H9 (cell line): Measurements from ENCODE around the gene ACBD3. TPM values are rescaled to one million over a fixed set of nuclear protein-coding genes. Genes with fewer than 3 reads are reported as not detected.

ENCODE experiments used
- DNase-seq: peaks from one replicate; pipeline ENCODE4 v3.0.0-alpha.2; 2017
- H2AFZ ChIP-seq: one replicate; pipeline ENCODE4 v1.6.1; 2013; ENCODE audit warnings: mild to moderate bottlenecking, low read length, control low read depth, moderate library complexity
- H2AK5ac ChIP-seq: 2 replicates; pipeline ENCODE4 v1.6.1; 2013; ENCODE audit warnings: low read length, control low read depth, mixed read lengths; ENCODE audit not compliant: insufficient read length
- H2BK120ac ChIP-seq: one replicate; pipeline ENCODE4 v1.6.1; 2013; ENCODE audit warnings: low read depth, mild to moderate bottlenecking, low read length, control low read depth, inconsistent platforms; ENCODE audit not compliant: poor library complexity, severe bottlenecking
- H2BK12ac ChIP-seq: 2 replicates; pipeline ENCODE4 v1.6.1; 2013; ENCODE audit warnings: low read length, control low read depth, mixed read lengths, low read depth; ENCODE audit not compliant: insufficient read length
- H2BK15ac ChIP-seq: 2 replicates; pipeline ENCODE4 v1.6.1; 2013; ENCODE audit warnings: low read depth, low read length, control low read depth
- H2BK20ac ChIP-seq: one replicate; pipeline ENCODE4 v1.6.1; 2013; ENCODE audit warnings: low read depth, mild to moderate bottlenecking, low read length, control low read depth, inconsistent platforms; ENCODE audit not compliant: poor library complexity, severe bottlenecking
- H2BK5ac ChIP-seq: 2 replicates; pipeline ENCODE4 v1.6.1; 2013; ENCODE audit warnings: low read length, control low read depth, mixed read lengths; ENCODE audit not compliant: insufficient read length
- H3K14ac ChIP-seq: 2 replicates; pipeline ENCODE4 v1.6.1; 2013; ENCODE audit warnings: low read length, control low read depth; ENCODE audit not compliant: insufficient read depth
- H3K18ac ChIP-seq: 2 replicates; pipeline ENCODE4 v1.6.1; 2013; ENCODE audit warnings: low read depth, mild to moderate bottlenecking, mixed read lengths, low read length, control low read depth; ENCODE audit not compliant: insufficient read length
- H3K23ac ChIP-seq: 2 replicates; pipeline ENCODE4 v1.6.1; 2013; ENCODE audit warnings: low read length, control low read depth, mixed read lengths, low read depth; ENCODE audit not compliant: insufficient read length
- H3K23me2 ChIP-seq: 2 replicates; pipeline ENCODE4 v1.6.1; 2013; ENCODE audit warnings: low read depth, mild to moderate bottlenecking, mixed read lengths, low read length, control low read depth; ENCODE audit not compliant: insufficient read length, poor library complexity, severe bottlenecking
- H3K27ac ChIP-seq: 2 replicates; pipeline ENCODE4 v1.5.1; 2013; ENCODE audit warnings: low read length, control low read depth, mixed read lengths, low read depth; ENCODE audit not compliant: insufficient read length
- H3K27me3 ChIP-seq: 2 replicates; pipeline ENCODE4 v1.6.1; 2013; ENCODE audit warnings: low read length, control low read depth, inconsistent platforms; ENCODE audit not compliant: insufficient read depth
- H3K4ac ChIP-seq: 2 replicates; pipeline ENCODE4 v1.6.1; 2013; ENCODE audit warnings: low read depth, mild to moderate bottlenecking, control low read depth, inconsistent platforms, low read length, moderate library complexity
- H3K4me1 ChIP-seq: 2 replicates; pipeline ENCODE4 v1.6.1; 2013; ENCODE audit warnings: low read length, control low read depth, inconsistent platforms; ENCODE audit not compliant: insufficient read depth
- H3K4me2 ChIP-seq: 2 replicates; pipeline ENCODE4 v1.6.1; 2013; ENCODE audit warnings: low read length, control low read depth, mixed read lengths; ENCODE audit not compliant: insufficient read length, insufficient read depth
- H3K56ac ChIP-seq: 2 replicates; pipeline ENCODE4 v1.6.1; 2013; ENCODE audit warnings: low read depth, mild to moderate bottlenecking, mixed read lengths, low read length, control low read depth; ENCODE audit not compliant: insufficient read length
- H3K79me1 ChIP-seq: 2 replicates; pipeline ENCODE4 v1.6.1; 2013; ENCODE audit warnings: low read depth, mild to moderate bottlenecking, moderate library complexity, low read length, control low read depth, inconsistent platforms; ENCODE audit not compliant: insufficient read depth, poor library complexity, severe bottlenecking
- H3K79me2 ChIP-seq: 2 replicates; pipeline ENCODE4 v1.6.1; 2013; ENCODE audit warnings: low read length, control low read depth, inconsistent platforms; ENCODE audit not compliant: insufficient read depth
- H3K9ac ChIP-seq: 2 replicates; pipeline ENCODE4 v1.6.1; 2013; ENCODE audit warnings: low read length, control low read depth, mixed read lengths; ENCODE audit not compliant: insufficient read length; ENCODE audit errors: extremely low read depth
- H3K9me3 ChIP-seq: one replicate; pipeline ENCODE4 v1.6.1; 2013; ENCODE audit warnings: low read depth, low read length, inconsistent platforms; ENCODE audit not compliant: control insufficient read depth
- H3T11ph ChIP-seq: one replicate; pipeline ENCODE4 v1.6.1; 2013; ENCODE audit warnings: mild to moderate bottlenecking, low read length, control low read depth, inconsistent platforms
- H4K20me1 ChIP-seq: one replicate; pipeline ENCODE4 v1.6.1; 2013; ENCODE audit not compliant: control insufficient read depth, insufficient read length, insufficient read depth
- H4K5ac ChIP-seq: 2 replicates; pipeline ENCODE4 v1.6.1; 2013; ENCODE audit warnings: low read depth, mild to moderate bottlenecking, mixed read lengths, low read length, control low read depth; ENCODE audit not compliant: insufficient read length
- H4K8ac ChIP-seq: replicated peaks from 2 replicates; pipeline ENCODE4 v1.6.1; 2013; ENCODE audit warnings: low read length, control low read depth, mixed read lengths, low read depth; ENCODE audit not compliant: insufficient read length
- H4K91ac ChIP-seq: 2 replicates; pipeline ENCODE4 v1.6.1; 2013; ENCODE audit warnings: low read depth, mild to moderate bottlenecking, moderate library complexity, mixed read lengths, low read length, control low read depth; ENCODE audit not compliant: insufficient read length
- H3K27ac Mint-ChIP-seq, 3 experiments: 2 replicates in 2 of 3; 3 replicates in 1 of 3; pipeline ENCODE4 v1.8.0; 2020 to 2021; ENCODE audit warnings: mixed read lengths in 3 of 3, mild to moderate bottlenecking in 1 of 3, moderate library complexity in 1 of 3
- H3K27me3 Mint-ChIP-seq: 2 replicates; pipeline ENCODE4 v1.8.0; 2021; ENCODE audit warnings: low read depth, mild to moderate bottlenecking, moderate library complexity, mixed read lengths
- H3K36me3 Mint-ChIP-seq, 3 experiments: 2 replicates in 2 of 3; 3 replicates in 1 of 3; pipeline ENCODE4 v1.8.0; 2020 to 2021; ENCODE audit warnings: low read depth in 3 of 3, mixed read lengths in 3 of 3; ENCODE audit not compliant: insufficient read depth in 1 of 3
- H3K4me1 Mint-ChIP-seq, 2 experiments: 2 replicates each; pipeline ENCODE4 v1.8.0; 2020; ENCODE audit warnings: mixed read lengths in 2 of 2
- H3K4me3 Mint-ChIP-seq, 2 experiments: 2 replicates in 1 of 2; 3 replicates in 1 of 2; pipeline ENCODE4 v1.8.0; 2020 to 2021; ENCODE audit warnings: mild to moderate bottlenecking in 2 of 2, mixed read lengths in 2 of 2, moderate library complexity in 1 of 2
- H3K9me3 Mint-ChIP-seq, 2 experiments: 2 replicates in 1 of 2; 3 replicates in 1 of 2; pipeline ENCODE4 v1.8.0; 2020; ENCODE audit warnings: mild to moderate bottlenecking in 2 of 2, mixed read lengths in 2 of 2, moderate library complexity in 1 of 2
- CTCF ChIP-seq: fragments of 200-600 bp; sonication (generic); conservative IDR thresholded peaks from 3 replicates; pipeline ENCODE4 v1.8.0; 2021; ENCODE audit warnings: antibody characterized with exemption, mild to moderate bottlenecking
- WGBS: extraction: QIAGEN DNeasy Blood & Tissue Kit; methylation state at CpG from one replicate; pipeline ENCODE4 v1.1.7; 2013; ENCODE audit warnings: missing lambda C conversion rate, low lambda C conversion rate, mixed read lengths; ENCODE audit not compliant: insufficient read length; ENCODE audit errors: extremely low coverage; 5-methylcytosine and 5-hydroxymethylcytosine counted together
- total RNA-seq: library from RNA; stranded (reverse); gene quantifications from 2 replicates; pipeline ENCODE4 v1.2.1, GENCODE V29; 2021

Gene ACBD3
- total RNA-seq, 1 experiment from 2014 or later = 30.8 TPM

GRCh38 chr1:226104671-226105121, 81.8 kb downstream of the ACBD3 start:
- no peak for DNase-seq
- Histone ChIP-seq H3K79me2 (no peaks in the 10 kb centered on the region), H3K27me3 (no peaks in the 10 kb centered on the region), H3K79me1 (no peaks in the 10 kb centered on the region), H3K9ac (no peak overlapping the region), H3K4ac (no peak overlapping the region), H3K4me1 (peaks cover 6% of the 10 kb centered on the region; the same call in 1 of the 2 replicates), H2BK12ac (no peak overlapping the region), H4K91ac (no peak overlapping the region), H4K8ac (no peak overlapping the region), H3K23ac (no peak overlapping the region), H2AK5ac (no peak overlapping the region), H3K56ac (no peak overlapping the region), H3K9me3 (no peaks in the 10 kb centered on the region), H4K5ac (no peak overlapping the region), H4K20me1 (no peaks in the 10 kb centered on the region), H2BK5ac (no peak overlapping the region), H2BK120ac (no peak overlapping the region), H2BK15ac (no peak overlapping the region), H2BK20ac (no peak overlapping the region), H3K14ac (no peak overlapping the region), H3K27ac (no peak overlapping the region), H3T11ph (no peak overlapping the region), H2AFZ (no peak overlapping the region), H3K23me2 (peaks cover 10% of the 10 kb centered on the region), H3K4me2 (no peak overlapping the region), H3K18ac (no peak overlapping the region)
- Mint-ChIP-seq H3K9me3 (no peaks in the 10 kb centered on the region; a peak in 1 of 5 replicates), H3K27me3 (peaks cover 14% of the 10 kb centered on the region), H3K4me3 (no peak overlapping the region), H3K4me1 (peaks cover 38 to 43% of the 10 kb centered on the region in 2 experiments), H3K27ac (peak overlapping the region in 2 of 3 experiments; percentile 7 to 12; a peak in 3 of 7 replicates), H3K36me3 (no peaks in the 10 kb centered on the region; a peak in 1 of 7 replicates)
- TF ChIP-seq CTCF = no peak
- no CpG with 5 or more reads among the region's 8 CpGs for WGBS
